ENCODE results near the gene KCNIP1. TPM values are rescaled to one million over a fixed set of nuclear protein-coding genes. Genes with fewer than 3 reads are reported as not detected.

The KCNIP1 gene
- total RNA-seq, 1 donor from 2014 or later: 8.7 TPM

- H3K27me3 Mint-ChIP-seq (ENCODE audit: low read depth): peaks cover 47% of the 10 kb centered on the region
- no peak overlapping the region for H3K4me3 Mint-ChIP-seq (ENCODE audit: unreplicated experiment)
- no peaks in the 10 kb centered on the region for H3K36me3 Mint-ChIP-seq (ENCODE audit: low read depth)
- H3K9me3 Mint-ChIP-seq (ENCODE audit: low read depth): no peaks in the 10 kb centered on the region
- H3K4me1 Mint-ChIP-seq (ENCODE audit: low read depth): no peaks in the 10 kb centered on the region
- TF ChIP-seq, protein P1, sequence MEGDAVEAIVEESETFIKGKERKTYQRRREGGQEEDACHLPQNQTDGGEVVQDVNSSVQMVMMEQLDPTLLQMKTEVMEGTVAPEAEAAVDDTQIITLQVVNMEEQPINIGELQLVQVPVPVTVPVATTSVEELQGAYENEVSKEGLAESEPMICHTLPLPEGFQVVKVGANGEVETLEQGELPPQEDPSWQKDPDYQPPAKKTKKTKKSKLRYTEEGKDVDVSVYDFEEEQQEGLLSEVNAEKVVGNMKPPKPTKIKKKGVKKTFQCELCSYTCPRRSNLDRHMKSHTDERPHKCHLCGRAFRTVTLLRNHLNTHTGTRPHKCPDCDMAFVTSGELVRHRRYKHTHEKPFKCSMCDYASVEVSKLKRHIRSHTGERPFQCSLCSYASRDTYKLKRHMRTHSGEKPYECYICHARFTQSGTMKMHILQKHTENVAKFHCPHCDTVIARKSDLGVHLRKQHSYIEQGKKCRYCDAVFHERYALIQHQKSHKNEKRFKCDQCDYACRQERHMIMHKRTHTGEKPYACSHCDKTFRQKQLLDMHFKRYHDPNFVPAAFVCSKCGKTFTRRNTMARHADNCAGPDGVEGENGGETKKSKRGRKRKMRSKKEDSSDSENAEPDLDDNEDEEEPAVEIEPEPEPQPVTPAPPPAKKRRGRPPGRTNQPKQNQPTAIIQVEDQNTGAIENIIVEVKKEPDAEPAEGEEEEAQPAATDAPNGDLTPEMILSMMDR (IDR thresholded peaks at IDR 0.05): no peak
- H3K27ac Mint-ChIP-seq (ENCODE audit: unreplicated experiment): no peak overlapping the region
- DNase-seq (ENCODE audit: low spot score): no peak
These were observed 191.1 kb downstream of the KCNIP1 start for GRCh38 chr5:170694911-170695310.

- TF ChIP-seq, protein P1 (IDR thresholded peaks at IDR 0.05): no peak
- peaks cover 37% of the 10 kb centered on the region for H3K27me3 Mint-ChIP-seq (ENCODE audit: low read depth)
- peak overlapping the region; percentile 6 for H3K27ac Mint-ChIP-seq (ENCODE audit: unreplicated experiment)
- H3K36me3 Mint-ChIP-seq (ENCODE audit: low read depth): no peaks in the 10 kb centered on the region
- H3K9me3 Mint-ChIP-seq (ENCODE audit: low read depth): no peaks in the 10 kb centered on the region
- no peak for DNase-seq (ENCODE audit: low spot score)
- no peak overlapping the region for H3K4me3 Mint-ChIP-seq (ENCODE audit: unreplicated experiment)
- H3K4me1 Mint-ChIP-seq (ENCODE audit: low read depth): no peaks in the 10 kb centered on the region
These were observed 193.2 kb downstream of the KCNIP1 start for GRCh38 chr5:170697031-170697430.

DNA sequence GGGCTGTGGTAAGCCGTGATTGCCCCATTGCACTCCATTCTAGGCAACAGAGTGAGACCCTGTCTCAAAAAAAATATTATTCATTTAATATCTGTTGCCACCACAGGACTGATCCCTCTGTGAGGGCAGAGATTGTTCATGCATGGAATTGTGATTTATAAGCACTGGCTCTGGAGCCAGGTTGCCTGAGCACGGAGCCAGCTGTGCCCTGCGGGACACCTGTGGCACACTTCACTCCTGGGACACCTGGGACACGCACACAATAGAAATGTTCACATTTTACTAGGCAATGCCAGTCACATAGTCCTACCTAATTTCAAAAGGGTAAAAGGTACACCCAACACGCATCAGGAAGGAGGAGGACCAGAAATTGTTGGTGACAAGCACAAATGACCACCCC lies 196.7 kb downstream of the KCNIP1 start:
- DNase-seq (ENCODE audit: low spot score): no peak
- Mint-ChIP-seq H3K4me3 (ENCODE audit: unreplicated experiment) (no peak overlapping the region), H3K27me3 (ENCODE audit: low read depth) (peaks cover 20% of the 10 kb centered on the region), H3K27ac (ENCODE audit: unreplicated experiment) (no peak overlapping the region), H3K9me3 (ENCODE audit: low read depth) (no peaks in the 10 kb centered on the region), H3K4me1 (ENCODE audit: low read depth) (no peaks in the 10 kb centered on the region), H3K36me3 (ENCODE audit: low read depth) (no peaks in the 10 kb centered on the region)
- TF ChIP-seq, protein P1 (IDR thresholded peaks at IDR 0.05): no peak

- Mint-ChIP-seq H3K4me3 (ENCODE audit: unreplicated experiment) (no peak overlapping the region), H3K9me3 (ENCODE audit: low read depth) (no peaks in the 10 kb centered on the region), H3K27ac (ENCODE audit: unreplicated experiment) (no peak overlapping the region), H3K4me1 (ENCODE audit: low read depth) (no peaks in the 10 kb centered on the region), H3K27me3 (ENCODE audit: low read depth) (peaks cover 16% of the 10 kb centered on the region), H3K36me3 (ENCODE audit: low read depth) (no peaks in the 10 kb centered on the region)
- no peak for DNase-seq (ENCODE audit: low spot score)
- TF ChIP-seq, protein P1 (IDR thresholded peaks at IDR 0.05): no peak
These were observed 197.5 kb downstream of the KCNIP1 start for GRCh38 chr5:170701334-170701733.

DNA sequence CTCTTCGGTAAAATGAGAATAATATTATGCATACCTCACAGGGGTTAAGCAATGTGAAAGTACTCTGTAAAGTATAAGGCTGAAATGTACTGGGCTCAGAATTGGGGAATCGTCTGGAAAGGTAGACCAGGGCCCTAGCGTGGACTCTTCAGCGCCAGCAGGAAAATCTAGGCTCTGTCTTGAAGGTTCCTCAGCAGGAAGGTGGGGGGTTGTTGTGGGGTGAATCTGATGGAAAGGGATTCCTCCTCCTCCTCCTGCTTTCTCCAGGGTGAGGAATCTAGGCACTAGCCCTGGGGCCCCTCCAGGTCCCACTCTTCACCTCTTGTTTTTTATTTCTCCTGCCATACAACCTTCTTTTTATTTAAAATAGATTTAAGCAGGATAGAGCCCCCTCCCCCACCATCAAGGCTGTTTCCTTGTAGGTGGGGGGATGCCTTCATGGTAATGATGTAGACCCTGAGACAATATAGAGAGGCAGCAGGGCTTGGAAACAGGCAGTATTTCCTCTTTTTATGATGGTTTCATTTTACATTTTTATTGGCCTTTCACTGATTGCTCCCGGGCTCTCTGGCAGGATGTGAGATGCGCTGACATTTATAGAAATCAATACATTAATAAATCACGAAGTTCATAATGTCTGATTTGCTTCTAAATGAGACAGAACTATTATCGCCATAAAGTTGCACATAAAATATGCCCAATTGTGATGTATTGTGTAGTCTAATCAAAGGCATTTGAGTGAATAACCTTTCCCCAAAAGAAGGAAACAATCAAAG lies 200.8 kb downstream of the KCNIP1 start:
- DNase-seq (ENCODE audit: low spot score): no peak
- TF ChIP-seq, protein P1 (IDR thresholded peaks at IDR 0.05): no peak
- peaks cover 7% of the 10 kb centered on the region for H3K9me3 Mint-ChIP-seq (ENCODE audit: low read depth)
- no peaks in the 10 kb centered on the region for H3K36me3 Mint-ChIP-seq (ENCODE audit: low read depth)
- no peak overlapping the region for H3K27ac Mint-ChIP-seq (ENCODE audit: unreplicated experiment)
- H3K4me3 Mint-ChIP-seq (ENCODE audit: unreplicated experiment): no peak overlapping the region
- no peaks in the 10 kb centered on the region for H3K4me1 Mint-ChIP-seq (ENCODE audit: low read depth)
- peaks cover 18% of the 10 kb centered on the region for H3K27me3 Mint-ChIP-seq (ENCODE audit: low read depth)
